K562 (cell line): ENCODE data around the gene HSF2. TPM values are rescaled to one million over a fixed set of nuclear protein-coding genes. Genes with fewer than 3 reads are reported as not detected.

Experiments
- ATAC-seq: fragments of 200-7000 bp; cut with Tn5 transposase; 3 replicates; pipeline ENCODE4 v1.9.1; 2020; ENCODE audit warnings: moderate library complexity
- BruUV-seq: library from RNA; stranded (reverse); fragments of 400-500 nt; replicated peaks from 2 replicates; lab custom pipeline; 2021; lab: Mats Ljungman, UMichigan
- CTCF ChIA-PET: fragments of 300-600 bp; formaldehyde crosslinking; extraction: SDS; loops from one replicate; lab custom pipeline; 2021; ENCODE audit warnings: low intra/inter-chr PET ratio; lab: Yijun Ruan, JAX
- POLR2A ChIA-PET: fragments of 300-600, 350-650 bp; sonication (Branson Sonifier 250); formaldehyde crosslinking; extraction: SDS; loops from one replicate; lab custom pipeline; 2021; ENCODE audit warnings: antibody characterized with exemption, inconsistent platforms; lab: Yijun Ruan, JAX
- DNase-seq, 4 experiments: peaks; one replicate each; pipeline versions ENCODE4 v3.0.0 to v3.0.0-alpha.2; 2011 to 2018; ENCODE audit warnings: low spot score in 3 of 4, mixed read lengths in 3 of 4; ENCODE audit errors: extremely low read depth in 1 of 4
- FAIRE-seq: peaks from 2 replicates; lab custom pipeline; 2011; peaks lifted over from hg19 to GRCh38; lab: Jason Lieb, UNC
- H2AFZ ChIP-seq: 2 replicates; pipeline ENCODE4 v1.6.0; 2011; ENCODE audit warnings: low read depth, low read length, control low read depth, inconsistent platforms
- H3K27ac ChIP-seq: fragments of 200-600 bp; 3 replicates; pipeline ENCODE4 v1.8.0; 2011; ENCODE audit warnings: low read depth, mild to moderate bottlenecking, control low read depth, inconsistent platforms, low read length, moderate library complexity, mixed read lengths; ENCODE audit errors: extremely low read depth
- H3K27me3 ChIP-seq, 2 experiments: fragments of 300-600 bp in 1 of 2; 2 replicates in 1 of 2; 3 replicates in 1 of 2; pipeline versions ENCODE4 v1.6.0 to v1.8.0; 2011; ENCODE audit warnings: inconsistent platforms in 2 of 2, low read length in 2 of 2, mild to moderate bottlenecking in 1 of 2, mixed read lengths in 1 of 2, moderate library complexity in 1 of 2; ENCODE audit not compliant: control insufficient read depth in 2 of 2, insufficient read depth in 2 of 2
- H3K36me3 ChIP-seq: fragments of 300-600 bp; 3 replicates; pipeline ENCODE4 v1.8.0; 2011; ENCODE audit warnings: mild to moderate bottlenecking, low read length, inconsistent platforms; ENCODE audit not compliant: control insufficient read depth, insufficient read depth
- H3K4me1 ChIP-seq, 2 experiments: fragments of 200-600 bp in 1 of 2; replicated peaks in 1 of 2; 2 replicates in 1 of 2; 3 replicates in 1 of 2; pipeline versions ENCODE4 v1.5.1 to v1.8.0; 2011; ENCODE audit warnings: inconsistent platforms in 2 of 2, low read length in 2 of 2, mild to moderate bottlenecking in 1 of 2, mixed read lengths in 1 of 2, moderate library complexity in 1 of 2; ENCODE audit not compliant: control insufficient read depth in 2 of 2, insufficient read depth in 2 of 2
- H3K4me2 ChIP-seq: 2 replicates; pipeline ENCODE4 v1.6.1; 2011; ENCODE audit warnings: low read length, control low read depth, inconsistent platforms, mixed read lengths; ENCODE audit not compliant: insufficient read depth
- H3K4me3 ChIP-seq: fragments of 200-600 bp; sonication (generic), shearing (Covaris generic); 2 replicates; pipeline ENCODE4 v1.5.1; 2016; ENCODE audit warnings: control low read depth, inconsistent platforms
- H3K79me2 ChIP-seq: fragments of 200-600 bp; 3 replicates; pipeline ENCODE4 v1.8.0; 2011; ENCODE audit warnings: low read length, inconsistent platforms; ENCODE audit not compliant: control insufficient read depth, insufficient read depth
- H3K9ac ChIP-seq, 2 experiments: 2 replicates each; pipeline versions ENCODE4 v1.6.0 to v1.6.1; 2011; ENCODE audit warnings: low read depth in 2 of 2, low read length in 2 of 2, control low read depth in 1 of 2, inconsistent platforms in 1 of 2, mild to moderate bottlenecking in 1 of 2, mixed read lengths in 1 of 2; ENCODE audit not compliant: insufficient read depth in 1 of 2
- H3K9me1 ChIP-seq: one replicate; pipeline ENCODE4 v1.6.0; 2011; ENCODE audit warnings: inconsistent platforms, mild to moderate bottlenecking, low read length, moderate library complexity; ENCODE audit not compliant: control insufficient read depth, insufficient read depth
- H3K9me3 ChIP-seq: replicated peaks from 2 replicates; pipeline ENCODE4 v1.5.1; 2011; ENCODE audit warnings: low read depth, low read length, inconsistent platforms; ENCODE audit not compliant: control insufficient read depth, insufficient read depth
- H4K20me1 ChIP-seq: replicated peaks from 2 replicates; pipeline ENCODE4 v1.6.1; 2011; ENCODE audit warnings: low read length, inconsistent platforms, mixed read lengths; ENCODE audit not compliant: control insufficient read depth, insufficient read depth
- BRF1 ChIP-seq: IDR thresholded peaks from 3 replicates; pipeline ENCODE4 v1.6.1; 2011; ENCODE audit warnings: borderline replicate concordance, mild to moderate bottlenecking; ENCODE audit not compliant: insufficient read length; ENCODE audit errors: extremely low read depth
- CBFA2T2 ChIP-seq: fragments of 450-650 bp; conservative IDR thresholded peaks from 2 replicates; pipeline ENCODE4 v1.6.1; 2017; ENCODE audit warnings: mild to moderate bottlenecking
- CHCHD3 ChIP-seq: fragments of 250-450 bp; sonication (Bioruptor Pico); IDR thresholded peaks from 2 replicates; pipeline ENCODE4 v2.1.2; 2022; ENCODE audit warnings: mild to moderate bottlenecking
- DPF2 ChIP-seq: fragments of 450-650 bp; IDR thresholded peaks from 2 replicates; pipeline ENCODE4 v1.6.1; 2016
- ETV6 ChIP-seq, 3 experiments: fragments of 150-350 bp in 1 of 3; sonication (generic) in 1 of 3; formaldehyde crosslinking in 1 of 3; IDR thresholded peaks; 2 replicates each; pipeline versions ENCODE4 v1.6.1 to v1.8.0; 2014 to 2022; ENCODE audit warnings: borderline replicate concordance in 2 of 3, low read depth in 2 of 3, antibody characterized with exemption in 1 of 3, low read length in 1 of 3, mild to moderate bottlenecking in 1 of 3, missing genetic modification reagents in 1 of 3
- HDAC6 ChIP-seq: IDR thresholded peaks from 2 replicates; pipeline ENCODE4 v1.6.1; 2012; ENCODE audit warnings: low read depth, mild to moderate bottlenecking, control low read depth, inconsistent platforms, low read length, moderate library complexity
- KLF13 ChIP-seq: fragments of 450-650 bp; IDR thresholded peaks from 2 replicates; pipeline ENCODE4 v1.6.1; 2016; ENCODE audit warnings: missing genetic modification characterization, low read depth, mild to moderate bottlenecking, missing compliant biosample characterization, moderate library complexity, borderline replicate concordance
- RFX1 ChIP-seq: fragments of 450-650 bp; IDR thresholded peaks from 2 replicates; pipeline ENCODE4 v1.6.1; 2016; ENCODE audit warnings: mild to moderate bottlenecking, moderate library complexity
- XRCC4 ChIP-seq: IDR thresholded peaks from one replicate; pipeline ENCODE4 v1.6.1; 2011; ENCODE audit not compliant: insufficient read depth, insufficient read length; ENCODE audit errors: extremely low read depth
- ZNF232 ChIP-seq: sonication (generic); formaldehyde crosslinking; IDR thresholded peaks from 2 replicates; pipeline ENCODE4 v1.8.0; 2022; ENCODE audit warnings: mild to moderate bottlenecking, missing genetic modification reagents
- ZNF431 ChIP-seq: sonication (generic); formaldehyde crosslinking; IDR thresholded peaks from 2 replicates; pipeline ENCODE4 v1.8.0; 2022; ENCODE audit warnings: mild to moderate bottlenecking, missing genetic modification reagents
- ZNF766 ChIP-seq: fragments of 200-800 bp; sonication (Bioruptor generic); conservative IDR thresholded peaks from 2 replicates; pipeline ENCODE4 v1.6.1; 2016; ENCODE audit warnings: missing genetic modification characterization, missing compliant biosample characterization
- WGBS: fragments of 100-300 bp; shearing (Covaris generic); methylation state at CpG from one replicate; pipeline ENCODE4 v1.1.6; 2016; ENCODE audit warnings: low coverage, mixed read lengths; ENCODE audit not compliant: insufficient coverage; ENCODE audit errors: missing lambda C conversion rate; 5-methylcytosine and 5-hydroxymethylcytosine counted together
- in situ Hi-C: fragments of 300-500 bp; cut with MboI; formaldehyde crosslinking; loops from 4 replicates; pipeline ENCODE4 v1.15.0; 2018; ENCODE audit warnings: inconsistent platforms, mixed read lengths
- intact Hi-C: fragments of 100-400 bp; cut with micrococcal nuclease; formaldehyde crosslinking; loops from 2 replicates; pipeline ENCODE4 v1.14.2; 2022
- polyA plus RNA-seq, 8 experiments: library from polyadenylated mRNA; depleted of rRNA in 4 of 8; stranded (reverse) in 5 of 8; unstranded in 3 of 8; fragments of >200 nt; fragmentation: Nextera tagmentation in 2 of 8; fragmentation: Illumina TruSeq in 1 of 8; extraction: Ambion mirVana in 2 of 8; extraction: Trizol in 1 of 8; gene quantifications; 2 replicates each; pipeline versions ENCODE4 v1.2.1 to v1.2.3, GENCODE V29; 2011 to 2014; ENCODE audit warnings: inconsistent platforms in 1 of 8, missing spikeins in 1 of 8
- total RNA-seq, 7 experiments: library from RNA; depleted of rRNA in 6 of 7; stranded (reverse); fragments of >200 nt in 6 of 7; fragmentation: Illumina TruSeq in 2 of 7; extraction: Trizol in 2 of 7; gene quantifications; 2 replicates each; pipeline versions ENCODE4 v1.2.1 to v1.2.3, GENCODE V29; 2011 to 2021; ENCODE audit warnings: low replicate concordance in 1 of 7
- TF ChIP-seq, protein P1 (sequence below): fragments of 450-650 bp; IDR thresholded peaks from 2 replicates; pipeline ENCODE4 v1.6.1; 2018; ENCODE audit warnings: mild to moderate bottlenecking, low read depth; ENCODE audit not compliant: partially characterized antibody

The HSF2 gene
- total and polyA plus RNA-seq, 9 of the 15 experiments (the other 6 are each of a cell fraction or from before 2014, with no cell fraction given), result 19.1 to 73.1 (median 29.2) TPM

DNA sequence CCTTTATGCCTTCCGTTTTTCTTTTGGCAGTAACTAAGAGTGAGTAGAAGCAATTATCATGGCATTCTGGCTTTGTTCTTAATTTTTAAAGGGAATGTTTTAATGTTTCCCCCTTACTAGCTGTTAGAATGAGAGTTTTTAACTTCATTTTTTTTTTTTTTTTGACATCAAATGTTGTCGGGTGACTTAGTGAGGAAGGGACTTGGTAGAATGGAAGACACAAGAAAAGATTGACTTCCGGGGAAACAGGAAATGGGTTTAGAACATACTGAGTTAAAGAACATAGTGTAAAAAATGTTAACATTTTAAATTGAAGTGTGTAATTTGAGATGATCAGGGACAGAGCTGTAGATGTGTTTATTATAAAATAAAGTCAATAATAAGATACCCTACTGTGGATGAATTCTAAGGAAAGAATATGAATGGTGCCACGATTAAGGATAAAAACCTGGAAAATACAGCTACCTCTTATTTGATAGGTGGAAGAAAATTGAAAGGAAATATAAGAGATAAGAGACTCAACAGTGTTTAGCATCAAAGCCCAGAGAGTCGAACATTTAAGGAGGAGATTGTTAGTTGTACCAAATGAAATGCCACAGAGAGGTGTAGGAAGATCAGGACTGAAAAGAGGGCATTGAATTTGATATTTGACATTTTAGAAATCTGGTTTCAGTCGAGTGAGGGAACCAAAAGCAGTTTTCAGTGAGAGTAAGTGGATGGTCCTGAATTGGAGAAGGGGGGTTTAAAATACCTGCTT lies 9.4 kb downstream of the HSF2 start:
- POLR2A ChIA-PET, result interaction anchor here (1.0 kb wide), 1 partner anchor 10 kb away, joined by 3 read pairs; no protein-coding TSS in a partner anchor
- ATAC-seq, result no peak
- Histone ChIP-seq H3K4me3 (no peak overlapping the region), H4K20me1 (no peaks in the 10 kb centered on the region), H3K27ac (peak overlapping the region; percentile 12; the same call in 1 of the 3 replicates), H2AFZ (no peak overlapping the region), H3K27me3 (no peaks in the 10 kb centered on the region), H3K4me1 (peaks cover 0 to 6% of the 10 kb centered on the region in 2 experiments; a peak in 2 of 5 replicates), H3K9ac (no peak overlapping the region), H3K9me1 (no peaks in the 10 kb centered on the region), H3K36me3 (peaks cover 31% of the 10 kb centered on the region), H3K79me2 (peaks cover 89% of the 10 kb centered on the region), H3K4me2 (no peak overlapping the region), H3K9me3 (0 out of 2 replicates have a peak, but pooled peaks cover 3% of the 10 kb centered on the region)
- no peak for DNase-seq
- no TSS peak for BruUV-seq
- CTCF ChIA-PET, result no interaction called here
- 63% methylated on average over 6 of the region's 6 CpGs for WGBS
- in situ Hi-C loops, result no loop called here
- TF ChIP-seq ZNF232 (CRISPR knock-in tag) (no peak), CHCHD3 (CRISPR knock-in tag) (no peak), CBFA2T2 (no peak), KLF13 (tag) (no peak), HDAC6 (no peak), ETV6 (IDR thresholded peaks at IDR 0.05; ENCODE audit: borderline replicate concordance in 1 of 2, low read depth in 2 of 2, low read length in 1 of 2) (no peak), ETV6 (CRISPR knock-in tag; IDR thresholded peaks at IDR 0.05; ENCODE audit: borderline replicate concordance) (no peak), XRCC4 (no peak), ZNF766 (CRISPR knock-in tag) (no peak), ZNF431 (CRISPR knock-in tag) (no peak), RFX1 (no peak), BRF1 (no peak), DPF2 (no peak)
- TF ChIP-seq, protein P1, sequence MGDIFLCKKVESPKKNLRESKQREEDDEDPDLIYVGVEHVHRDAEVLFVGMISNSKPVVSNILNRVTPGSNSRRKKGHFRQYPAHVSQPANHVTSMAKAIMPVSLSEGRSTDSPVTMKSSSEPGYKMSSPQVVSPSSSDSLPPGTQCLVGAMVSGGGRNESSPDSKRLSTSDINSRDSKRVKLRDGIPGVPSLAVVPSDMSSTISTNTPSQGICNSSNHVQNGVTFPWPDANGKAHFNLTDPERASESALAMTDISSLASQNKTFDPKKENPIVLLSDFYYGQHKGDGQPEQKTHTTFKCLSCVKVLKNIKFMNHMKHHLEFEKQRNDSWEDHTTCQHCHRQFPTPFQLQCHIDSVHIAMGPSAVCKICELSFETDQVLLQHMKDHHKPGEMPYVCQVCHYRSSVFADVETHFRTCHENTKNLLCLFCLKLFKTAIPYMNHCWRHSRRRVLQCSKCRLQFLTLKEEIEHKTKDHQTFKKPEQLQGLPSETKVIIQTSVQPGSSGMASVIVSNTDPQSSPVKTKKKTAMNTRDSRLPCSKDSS, result no peak
- intact Hi-C loops, result no loop called here
- FAIRE-seq, result no peak
